ENCODE measurements around the gene C1GALT1C1. TPM values are rescaled to one million over a fixed set of nuclear protein-coding genes. Genes with fewer than 3 reads are reported as not detected.

The C1GALT1C1 gene
- total RNA-seq: 10 to 100 TPM in 1 of 2 donors, 1 to 10 TPM in 1; 7.9 to 15.8 TPM

- peak within 1 kb of the TSS in 1 of 2 donors; percentile 32 for H3K4me3 ChIP-seq
- intact Hi-C loops (cut with DNase I): no loop called here
- peak within 1 kb of the TSS; percentile 61 to 92 (median 80) for H3K27ac ChIP-seq
- H3K36me3 ChIP-seq (replicated peaks in 1 of 2; ENCODE audit: insufficient read depth in 1 of 2, low read depth in 2 of 2): no peaks in the 10 kb centered on the region
- H3K4me1 ChIP-seq: peaks cover 11% of the 10 kb centered on the region
- TF ChIP-seq CTCF (IDR thresholded peaks at IDR 0.05) (no peak), POLR2A (IDR thresholded peaks at IDR 0.05) (peak; percentile 54 to 83 (median 80))
- peak; percentile 93 to 96 (median 94) for DNase-seq
- 0 to 1% methylated on average over 13 to 25 of the region's 68 CpGs for WGBS, 2 donors
- no peaks in the 10 kb centered on the region for H3K9me3 ChIP-seq
- peak; percentile 98 for ATAC-seq
- no peaks in the 10 kb centered on the region for H3K27me3 ChIP-seq
Observed at GRCh38 chrX:120629667-120630537, at the start of gene C1GALT1C1. TSS of gene C1GALT1C1 (minus strand) at chrX:120630054. CDS start at chrX:120627166, 2,888 bp downstream.

- Histone ChIP-seq H3K27ac (no peak overlapping the region), H3K36me3 (replicated peaks in 1 of 2; ENCODE audit: insufficient read depth in 1 of 2, low read depth in 2 of 2) (no peaks in the 10 kb centered on the region), H3K4me3 (no peak overlapping the region), H3K27me3 (no peaks in the 10 kb centered on the region), H3K9me3 (no peaks in the 10 kb centered on the region), H3K4me1 (no peaks in the 10 kb centered on the region)
- WGBS, 2 donors: 18 to 65% methylated on average over 2 of the region's 2 CpGs
- no peak for DNase-seq
- intact Hi-C loops (cut with DNase I): no loop called here
- ATAC-seq: no peak
- no peak for TF ChIP-seq CTCF (IDR thresholded peaks at IDR 0.05)
- TF ChIP-seq POLR2A (IDR thresholded peaks at IDR 0.05): no peak
Observed at GRCh38 chrX:120677004-120677652, 47.3 kb upstream of the C1GALT1C1 start.

- 64 to 86% methylated on average over 4 of the region's 4 CpGs for WGBS, 2 donors
- no peak for TF ChIP-seq POLR2A (IDR thresholded peaks at IDR 0.05)
- TF ChIP-seq CTCF (IDR thresholded peaks at IDR 0.05): no peak
- no peak overlapping the region for H3K27ac ChIP-seq
- no peak for ATAC-seq
- H3K4me3 ChIP-seq: no peak overlapping the region
- H3K4me1 ChIP-seq: no peaks in the 10 kb centered on the region
- DNase-seq: no peak
- H3K27me3 ChIP-seq: no peaks in the 10 kb centered on the region
- intact Hi-C loops (cut with DNase I): no loop called here
- no peaks in the 10 kb centered on the region for H3K9me3 ChIP-seq
- no peaks in the 10 kb centered on the region for H3K36me3 ChIP-seq (replicated peaks in 1 of 2; ENCODE audit: insufficient read depth in 1 of 2, low read depth in 2 of 2)
Observed at GRCh38 chrX:120672841-120673530, 43.1 kb upstream of the C1GALT1C1 start.

GRCh38 chrX:120672389-120672788 is 42.5 kb upstream of the C1GALT1C1 start:
- no peak for ATAC-seq
- WGBS, 2 donors: 63% methylated on average over 3 of the region's 3 CpGs
- Histone ChIP-seq H3K4me3 (no peak overlapping the region), H3K4me1 (no peaks in the 10 kb centered on the region), H3K9me3 (no peaks in the 10 kb centered on the region), H3K27ac (no peak overlapping the region), H3K27me3 (no peaks in the 10 kb centered on the region), H3K36me3 (replicated peaks in 1 of 2; ENCODE audit: insufficient read depth in 1 of 2, low read depth in 2 of 2) (no peaks in the 10 kb centered on the region)
- peak in 1 of 4 donors; percentile 27 for DNase-seq
- intact Hi-C loops (cut with DNase I): no loop called here
- no peak for TF ChIP-seq CTCF (IDR thresholded peaks at IDR 0.05)
- TF ChIP-seq POLR2A (IDR thresholded peaks at IDR 0.05): no peak

Measured in body of pancreas (tissue), 4 donors.